ENCODE data around the gene PDE5A. TPM values are rescaled to one million over a fixed set of nuclear protein-coding genes. Genes with fewer than 3 reads are reported as not detected.

Gene PDE5A
- total and polyA plus RNA-seq, 12 donors: 1.5 to 17.4 (median 9.9) TPM

- H3K27ac ChIP-seq: peak overlapping the region in 2 of 10 donors; percentile 28 to 32
- H3K9me3 ChIP-seq: no peaks in the 10 kb centered on the region
- no peaks in the 10 kb centered on the region for H3K27me3 ChIP-seq
- H3K36me3 ChIP-seq: peaks cover 0 to 56% (median 0%) of the 10 kb centered on the region in 9 donors
- intact Hi-C loops (cut with DNase I): no loop called here
- TF ChIP-seq CTCF (IDR thresholded peaks at IDR 0.05): no peak
- ATAC-seq (peak in 5 of 8 donors; percentile 27 to 85 (median 71)), DNase-seq (no peak)
- H3K4me1 ChIP-seq: peaks cover 0 to 19% (median 7%) of the 10 kb centered on the region in 9 donors
- 86 to 91% methylated on average over 2 of the region's 2 CpGs for WGBS, 2 donors
- H3K4me3 ChIP-seq: no peak overlapping the region
Observed at GRCh38 chr4:119550857-119551532, 77.6 kb downstream of the PDE5A start.

GRCh38 chr4:119549639-119550038, 79.0 kb downstream of the PDE5A start:
- DNase-seq (no peak), ATAC-seq (peak in 5 of 8 donors; percentile 31 to 52 (median 50))
- H3K4me3 ChIP-seq: no peak overlapping the region
- peaks cover 0 to 19% (median 7%) of the 10 kb centered on the region in 9 donors for H3K4me1 ChIP-seq
- peak overlapping the region in 3 of 10 donors; percentile 24 to 43 (median 28) for H3K27ac ChIP-seq
- H3K27me3 ChIP-seq: no peaks in the 10 kb centered on the region
- H3K9me3 ChIP-seq: no peaks in the 10 kb centered on the region
- no peak for TF ChIP-seq CTCF (IDR thresholded peaks at IDR 0.05)
- WGBS, 2 donors: 70 to 73% methylated on average over 3 of the region's 3 CpGs
- H3K36me3 ChIP-seq: peaks cover 0 to 44% (median 0%) of the 10 kb centered on the region in 9 donors
- intact Hi-C loops (cut with DNase I): no loop called here

GRCh38 chr4:119543779-119544178, 84.8 kb downstream of the PDE5A start:
- no peaks in the 10 kb centered on the region for H3K9me3 ChIP-seq
- no peak overlapping the region for H3K4me3 ChIP-seq
- peaks cover 0 to 8% (median 0%) of the 10 kb centered on the region in 9 donors for H3K4me1 ChIP-seq
- intact Hi-C loops (cut with DNase I): no loop called here
- no peak for ATAC-seq
- no peak for DNase-seq
- 84 to 85% methylated on average over 4 of the region's 4 CpGs for WGBS, 2 donors
- no peak for TF ChIP-seq CTCF (IDR thresholded peaks at IDR 0.05)
- H3K27me3 ChIP-seq: no peaks in the 10 kb centered on the region
- H3K36me3 ChIP-seq: peaks cover 0 to 44% (median 0%) of the 10 kb centered on the region in 9 donors
- H3K27ac ChIP-seq: peak overlapping the region in 4 of 10 donors; percentile 15 to 18 (median 18)

GRCh38 chr4:119543187-119543586, 85.4 kb downstream of the PDE5A start:
- H3K27ac ChIP-seq: peak overlapping the region in 6 of 10 donors; percentile 8 to 55 (median 18)
- DNase-seq (no peak), ATAC-seq (no peak)
- no peak for TF ChIP-seq CTCF (IDR thresholded peaks at IDR 0.05)
- H3K27me3 ChIP-seq: no peaks in the 10 kb centered on the region
- no peak overlapping the region for H3K4me3 ChIP-seq
- WGBS, 2 donors: 87 to 89% methylated on average over 1 of the region's 1 CpG
- H3K36me3 ChIP-seq: peaks cover 0 to 50% (median 0%) of the 10 kb centered on the region in 9 donors
- no peaks in the 10 kb centered on the region for H3K9me3 ChIP-seq
- H3K4me1 ChIP-seq: peaks cover 0 to 8% (median 0%) of the 10 kb centered on the region in 9 donors
- intact Hi-C loops (cut with DNase I): no loop called here
